Measurements from ENCODE around the gene PTPN23. TPM values are rescaled to one million over a fixed set of nuclear protein-coding genes. Genes with fewer than 3 reads are reported as not detected.

The PTPN23 gene
- polyA plus RNA-seq, 1 donor from 2014 or later = 36.2 TPM

DNA sequence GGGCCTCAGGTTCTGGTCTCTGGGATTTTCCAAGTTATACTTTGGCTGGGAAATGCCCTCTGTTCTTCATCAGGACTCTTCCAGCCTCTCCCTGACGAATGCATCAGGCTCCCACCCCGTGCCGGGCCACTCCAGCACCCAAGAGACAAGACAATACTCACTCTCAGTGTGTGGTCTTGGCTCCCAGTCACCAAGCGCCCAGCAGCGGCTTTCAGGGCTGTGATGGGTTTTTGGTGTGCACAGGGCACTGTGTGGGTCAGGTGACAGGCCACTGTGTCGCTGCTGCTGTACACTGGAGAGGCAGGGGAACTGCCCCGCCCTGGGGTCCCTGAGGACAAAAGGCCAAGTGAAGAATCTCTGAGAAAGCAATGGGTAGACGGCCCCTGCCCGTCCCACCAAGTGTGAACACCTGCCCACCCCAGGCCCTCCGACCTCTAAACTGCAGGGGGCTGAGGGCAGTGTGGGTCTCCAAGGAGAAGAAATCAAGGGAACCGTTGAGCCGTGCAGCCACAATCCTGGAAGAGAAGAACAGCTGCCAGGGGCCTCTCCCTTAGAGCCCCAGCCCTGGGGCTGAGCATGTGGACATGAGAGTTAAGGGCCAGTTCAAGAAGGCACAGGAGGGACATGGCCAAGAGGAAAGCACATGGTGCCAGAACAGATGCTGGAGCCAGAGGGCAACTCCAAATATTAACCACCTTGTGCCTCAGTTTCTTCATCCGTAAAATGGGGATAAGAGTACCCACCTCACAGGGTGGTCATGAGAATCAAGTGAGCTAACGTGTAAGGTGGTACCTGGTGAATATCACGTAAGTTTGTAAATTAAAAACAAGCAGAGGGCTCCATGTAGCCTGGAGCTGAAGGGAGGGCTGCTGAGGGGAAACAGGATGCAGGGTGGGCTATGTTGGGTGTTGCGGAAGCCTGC, 34.1 kb downstream of the PTPN23 start:
- Histone ChIP-seq H2AFZ (ENCODE audit: low read depth, low read length) (no peak overlapping the region), H3F3A (ENCODE audit: insufficient read depth, low read length, poor library complexity, severe bottlenecking) (no peaks in the 10 kb centered on the region), H3K4me2 (ENCODE audit: low read length) (no peak overlapping the region), H3K9me2 (ENCODE audit: insufficient read depth, low read length) (no peaks in the 10 kb centered on the region), H3K9ac (ENCODE audit: low read length) (no peak overlapping the region), H3K36me3 (ENCODE audit: insufficient read depth, low read length) (no peaks in the 10 kb centered on the region), H3K27ac (ENCODE audit: low read length) (no peak overlapping the region), H3K27me3 (ENCODE audit: insufficient read depth, low read depth, low read length) (no peaks in the 10 kb centered on the region), H4K20me1 (ENCODE audit: insufficient read depth) (no peaks in the 10 kb centered on the region), H3K9me3 (ENCODE audit: low read length) (no peaks in the 10 kb centered on the region), H3K4me3 (ENCODE audit: low read length) (no peak overlapping the region), H3K79me2 (replicated peaks; ENCODE audit: insufficient read depth, low read length) (no peaks in the 10 kb centered on the region)
- TF ChIP-seq TAF1 (IDR thresholded peaks at IDR 0.05; ENCODE audit: low read depth) (no peak), RAD21 (conservative IDR thresholded peaks at IDR 0.05) (no peak), MXI1 (conservative IDR thresholded peaks at IDR 0.05; ENCODE audit: poor library complexity, severe bottlenecking) (no peak), POLR2AphosphoS5 (IDR thresholded peaks at IDR 0.05) (no peak), EZH2 (IDR thresholded peaks at IDR 0.05; ENCODE audit: borderline replicate concordance, insufficient read depth, low read length, poor library complexity, severe bottlenecking) (no peak), SMC3 (conservative IDR thresholded peaks at IDR 0.05; ENCODE audit: poor library complexity) (no peak), EP300 (conservative IDR thresholded peaks at IDR 0.05; ENCODE audit: poor library complexity, severe bottlenecking) (no peak)
- TF ChIP-seq, protein P1, sequence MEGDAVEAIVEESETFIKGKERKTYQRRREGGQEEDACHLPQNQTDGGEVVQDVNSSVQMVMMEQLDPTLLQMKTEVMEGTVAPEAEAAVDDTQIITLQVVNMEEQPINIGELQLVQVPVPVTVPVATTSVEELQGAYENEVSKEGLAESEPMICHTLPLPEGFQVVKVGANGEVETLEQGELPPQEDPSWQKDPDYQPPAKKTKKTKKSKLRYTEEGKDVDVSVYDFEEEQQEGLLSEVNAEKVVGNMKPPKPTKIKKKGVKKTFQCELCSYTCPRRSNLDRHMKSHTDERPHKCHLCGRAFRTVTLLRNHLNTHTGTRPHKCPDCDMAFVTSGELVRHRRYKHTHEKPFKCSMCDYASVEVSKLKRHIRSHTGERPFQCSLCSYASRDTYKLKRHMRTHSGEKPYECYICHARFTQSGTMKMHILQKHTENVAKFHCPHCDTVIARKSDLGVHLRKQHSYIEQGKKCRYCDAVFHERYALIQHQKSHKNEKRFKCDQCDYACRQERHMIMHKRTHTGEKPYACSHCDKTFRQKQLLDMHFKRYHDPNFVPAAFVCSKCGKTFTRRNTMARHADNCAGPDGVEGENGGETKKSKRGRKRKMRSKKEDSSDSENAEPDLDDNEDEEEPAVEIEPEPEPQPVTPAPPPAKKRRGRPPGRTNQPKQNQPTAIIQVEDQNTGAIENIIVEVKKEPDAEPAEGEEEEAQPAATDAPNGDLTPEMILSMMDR (IDR thresholded peaks at IDR 0.05; ENCODE audit: poor library complexity, severe bottlenecking) = no peak
- TF ChIP-seq, protein P2, sequence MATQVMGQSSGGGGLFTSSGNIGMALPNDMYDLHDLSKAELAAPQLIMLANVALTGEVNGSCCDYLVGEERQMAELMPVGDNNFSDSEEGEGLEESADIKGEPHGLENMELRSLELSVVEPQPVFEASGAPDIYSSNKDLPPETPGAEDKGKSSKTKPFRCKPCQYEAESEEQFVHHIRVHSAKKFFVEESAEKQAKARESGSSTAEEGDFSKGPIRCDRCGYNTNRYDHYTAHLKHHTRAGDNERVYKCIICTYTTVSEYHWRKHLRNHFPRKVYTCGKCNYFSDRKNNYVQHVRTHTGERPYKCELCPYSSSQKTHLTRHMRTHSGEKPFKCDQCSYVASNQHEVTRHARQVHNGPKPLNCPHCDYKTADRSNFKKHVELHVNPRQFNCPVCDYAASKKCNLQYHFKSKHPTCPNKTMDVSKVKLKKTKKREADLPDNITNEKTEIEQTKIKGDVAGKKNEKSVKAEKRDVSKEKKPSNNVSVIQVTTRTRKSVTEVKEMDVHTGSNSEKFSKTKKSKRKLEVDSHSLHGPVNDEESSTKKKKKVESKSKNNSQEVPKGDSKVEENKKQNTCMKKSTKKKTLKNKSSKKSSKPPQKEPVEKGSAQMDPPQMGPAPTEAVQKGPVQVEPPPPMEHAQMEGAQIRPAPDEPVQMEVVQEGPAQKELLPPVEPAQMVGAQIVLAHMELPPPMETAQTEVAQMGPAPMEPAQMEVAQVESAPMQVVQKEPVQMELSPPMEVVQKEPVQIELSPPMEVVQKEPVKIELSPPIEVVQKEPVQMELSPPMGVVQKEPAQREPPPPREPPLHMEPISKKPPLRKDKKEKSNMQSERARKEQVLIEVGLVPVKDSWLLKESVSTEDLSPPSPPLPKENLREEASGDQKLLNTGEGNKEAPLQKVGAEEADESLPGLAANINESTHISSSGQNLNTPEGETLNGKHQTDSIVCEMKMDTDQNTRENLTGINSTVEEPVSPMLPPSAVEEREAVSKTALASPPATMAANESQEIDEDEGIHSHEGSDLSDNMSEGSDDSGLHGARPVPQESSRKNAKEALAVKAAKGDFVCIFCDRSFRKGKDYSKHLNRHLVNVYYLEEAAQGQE (IDR thresholded peaks at IDR 0.05; ENCODE audit: borderline replicate concordance) = no peak

DNA sequence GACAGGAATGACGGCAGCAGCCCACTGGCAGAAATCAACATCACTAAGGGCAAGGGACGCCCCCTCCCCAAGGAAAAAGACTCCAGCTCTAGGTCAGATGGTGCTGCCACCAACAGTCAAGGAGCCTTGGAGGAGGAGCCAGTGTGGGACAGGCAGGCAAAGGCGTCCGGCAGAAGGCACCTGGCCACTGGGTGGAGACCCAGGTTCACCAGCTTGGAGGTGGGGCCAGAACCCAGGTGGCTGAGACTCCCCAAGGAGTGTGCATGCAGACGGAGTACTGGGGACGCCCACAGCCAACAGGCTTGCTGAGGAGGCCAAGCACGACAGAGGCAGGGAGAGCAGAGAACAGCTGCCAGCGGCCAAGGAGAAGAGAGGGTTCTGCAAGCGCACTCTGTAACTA, 35.2 kb downstream of the PTPN23 start:
- no peaks in the 10 kb centered on the region for H3K27me3 ChIP-seq (ENCODE audit: insufficient read depth, low read depth, low read length)
- no peaks in the 10 kb centered on the region for H3K36me3 ChIP-seq (ENCODE audit: insufficient read depth, low read length)
- H3K27ac ChIP-seq (ENCODE audit: low read length) = no peak overlapping the region
- H3F3A ChIP-seq (ENCODE audit: insufficient read depth, low read length, poor library complexity, severe bottlenecking) = no peaks in the 10 kb centered on the region
- H4K20me1 ChIP-seq (ENCODE audit: insufficient read depth) = no peaks in the 10 kb centered on the region
- H3K4me3 ChIP-seq (ENCODE audit: low read length) = no peak overlapping the region
- H3K9me2 ChIP-seq (ENCODE audit: insufficient read depth, low read length) = no peaks in the 10 kb centered on the region
- no peak overlapping the region for H3K4me2 ChIP-seq (ENCODE audit: low read length)
- H3K9me3 ChIP-seq (ENCODE audit: low read length) = no peaks in the 10 kb centered on the region
- H3K79me2 ChIP-seq (replicated peaks; ENCODE audit: insufficient read depth, low read length) = no peaks in the 10 kb centered on the region
- H3K9ac ChIP-seq (ENCODE audit: low read length) = no peak overlapping the region
- H2AFZ ChIP-seq (ENCODE audit: low read depth, low read length) = no peak overlapping the region
- TF ChIP-seq SMC3 (conservative IDR thresholded peaks at IDR 0.05; ENCODE audit: poor library complexity) (no peak), EP300 (conservative IDR thresholded peaks at IDR 0.05; ENCODE audit: poor library complexity, severe bottlenecking) (no peak)

Data from neural cell (in vitro differentiated cells).